ENCODE results near the gene PRR18. TPM values are rescaled to one million over a fixed set of nuclear protein-coding genes. Genes with fewer than 3 reads are reported as not detected.

Gene PRR18
- total and polyA plus RNA-seq, 2 of the 8 experiments (the other 6 are each of a cell fraction or from before 2014, with no cell fraction given) = 0.08 to 0.19 TPM

DNA sequence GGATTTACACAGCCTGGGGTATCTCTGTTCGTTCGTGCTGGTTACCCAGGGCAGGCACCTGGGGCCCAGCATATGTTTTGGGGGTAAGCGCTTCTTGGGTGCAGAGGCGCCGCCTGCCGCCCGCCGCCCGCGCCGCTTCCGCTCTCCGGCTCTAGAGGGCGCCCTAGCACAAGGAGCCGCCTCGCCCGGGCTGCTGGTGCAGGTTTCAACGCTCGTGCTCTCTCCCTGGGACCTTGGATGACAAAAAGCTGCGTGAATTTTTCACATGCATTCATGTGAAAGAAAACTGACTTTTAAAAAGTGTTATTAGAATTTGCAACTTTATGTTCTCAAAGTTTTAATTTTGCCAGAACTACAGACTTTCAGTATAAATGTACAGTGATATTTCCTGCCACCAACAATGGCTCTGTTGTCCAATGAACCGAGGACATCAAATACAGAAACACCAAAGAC lies 32.5 kb downstream of the PRR18 start (continued):
- no peak for TF ChIP-seq SIRT6 (IDR thresholded peaks at IDR 0.05; ENCODE audit: low read length)

Data from H1 (cell line).